ENCODE measurements around the gene CGB1.
"Not testable (repeated sequence)": the region's sequence is repeated elsewhere in the genome, so short reads cannot be mapped to it uniquely, and the experiment has no call there.

Gene CGB1

GRCh38 chr19:49036815-49037214, at the start of gene CGB1:
TSS of gene CGB1 (minus strand) at chr19:49036895. CDS start at chr19:49036711, 184 bp downstream.
- DNase-seq (ENCODE audit: low read depth): not testable (repeated sequence)

GRCh38 chr19:49086296-49086695, 49.6 kb upstream of the CGB1 start:
- DNase-seq (ENCODE audit: low read depth): no peak

- no peak for DNase-seq (ENCODE audit: low read depth)
These were observed 49.2 kb upstream of the CGB1 start for GRCh38 chr19:49085868-49086232.

- DNase-seq (ENCODE audit: low read depth): peak; percentile 100
These were observed 48.5 kb upstream of the CGB1 start, which contains the start of gene SNRNP70 for GRCh38 chr19:49085020-49085867. TSS of gene SNRNP70 (plus strand) at chr19:49085451. CDS start at chr19:49086415, 964 bp downstream.

GRCh38 chr19:49084206-49085019, 47.7 kb upstream of the CGB1 start:
- DNase-seq (ENCODE audit: low read depth): no peak

GRCh38 chr19:49081273-49081672, 44.6 kb upstream of the CGB1 start:
- no peak for DNase-seq (ENCODE audit: low read depth)

GRCh38 chr19:49080392-49080791, 43.7 kb upstream of the CGB1 start:
- DNase-seq (ENCODE audit: low read depth): no peak

GRCh38 chr19:49074869-49075268, 38.2 kb upstream of the CGB1 start:
- peak; percentile 59 for DNase-seq (ENCODE audit: low read depth)

GRCh38 chr19:49073514-49074378, 37.1 kb upstream of the CGB1 start:
- no peak for DNase-seq (ENCODE audit: low read depth)

GRCh38 chr19:49071860-49072547, 35.3 kb upstream of the CGB1 start:
- DNase-seq (ENCODE audit: low read depth): no peak

GRCh38 chr19:49070416-49070815, 33.7 kb upstream of the CGB1 start:
- DNase-seq (ENCODE audit: low read depth): no peak

- DNase-seq (ENCODE audit: low read depth): no peak
These were observed 32.3 kb upstream of the CGB1 start for GRCh38 chr19:49069026-49069425.

GRCh38 chr19:49067554-49067953, 30.9 kb upstream of the CGB1 start:
- no peak for DNase-seq (ENCODE audit: low read depth)

- DNase-seq (ENCODE audit: low read depth): no peak
These were observed 29.3 kb upstream of the CGB1 start for GRCh38 chr19:49065905-49066512.

GRCh38 chr19:49064768-49065611, 28.3 kb upstream of the CGB1 start, which contains the start of gene NTF4:
TSS of gene NTF4 (minus strand) at chr19:49064818. CDS start at chr19:49061997, 2,821 bp downstream.
- DNase-seq (ENCODE audit: low read depth): no peak

- DNase-seq (ENCODE audit: low read depth): no peak
These were observed 27.4 kb upstream of the CGB1 start for GRCh38 chr19:49064029-49064629.

GRCh38 chr19:49061445-49061844, 24.8 kb upstream of the CGB1 start:
- no peak for DNase-seq (ENCODE audit: low read depth)

GRCh38 chr19:49061000-49061399, 24.3 kb upstream of the CGB1 start:
- DNase-seq (ENCODE audit: low read depth): no peak

GRCh38 chr19:49059053-49059452, 22.4 kb upstream of the CGB1 start:
- no peak for DNase-seq (ENCODE audit: low read depth)

GRCh38 chr19:49058562-49058961, 21.9 kb upstream of the CGB1 start:
- DNase-seq (ENCODE audit: low read depth): no peak
